ENCODE measurements around the gene CALML5. TPM values are rescaled to one million over a fixed set of nuclear protein-coding genes. Genes with fewer than 3 reads are reported as not detected.

CALML5 gene
- total RNA-seq, 1 experiment from 2014 or later, result not detected

DNA sequence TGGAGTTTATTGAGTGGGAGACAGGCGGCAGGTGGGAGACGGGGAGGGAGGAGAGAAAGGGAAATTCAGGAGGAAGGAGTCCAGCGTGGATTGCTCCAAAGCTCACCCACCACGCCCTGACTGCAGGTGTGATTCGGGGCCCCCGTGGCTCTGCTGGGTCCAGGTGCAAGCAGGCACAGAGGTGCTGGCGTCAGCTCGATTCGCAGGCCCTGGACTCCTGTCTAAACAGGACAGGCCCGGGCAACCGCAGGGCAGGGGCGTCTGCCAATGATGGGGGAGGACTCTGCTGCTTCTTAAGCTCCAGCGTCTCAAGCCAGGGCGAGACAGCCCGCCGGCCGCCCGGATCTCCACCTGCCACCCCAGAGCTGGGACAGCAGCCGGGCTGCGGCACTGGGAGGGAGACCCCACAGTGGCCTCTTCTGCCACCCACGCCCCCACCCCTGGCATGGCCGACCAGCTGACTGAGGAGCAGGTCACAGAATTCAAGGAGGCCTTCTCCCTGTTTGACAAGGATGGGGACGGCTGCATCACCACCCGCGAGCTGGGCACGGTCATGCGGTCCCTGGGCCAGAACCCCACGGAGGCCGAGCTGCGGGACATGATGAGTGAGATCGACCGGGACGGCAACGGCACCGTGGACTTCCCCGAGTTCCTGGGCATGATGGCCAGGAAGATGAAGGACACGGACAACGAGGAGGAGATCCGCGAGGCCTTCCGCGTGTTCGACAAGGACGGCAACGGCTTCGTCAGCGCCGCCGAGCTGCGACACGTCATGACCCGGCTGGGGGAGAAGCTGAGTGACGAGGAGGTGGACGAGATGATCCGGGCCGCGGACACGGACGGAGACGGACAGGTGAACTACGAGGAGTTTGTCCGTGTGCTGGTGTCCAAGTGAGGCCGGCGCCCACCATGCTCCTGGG is 25.5 kb upstream of the CALML5 start, which contains the start of gene CALML3:
Gene CALML3 (plus strand): TSS at position 321 of the 920 bp plus-strand sequence. CDS start 125 bp downstream, at position 446.
- in situ Hi-C loops (cut with HindIII; ENCODE audit: low pct_unique_long_range_greater_than_20kb, low sequenced_read_pairs), result no loop called here
- DNase-seq (ENCODE audit: low read depth), result no peak

DNA sequence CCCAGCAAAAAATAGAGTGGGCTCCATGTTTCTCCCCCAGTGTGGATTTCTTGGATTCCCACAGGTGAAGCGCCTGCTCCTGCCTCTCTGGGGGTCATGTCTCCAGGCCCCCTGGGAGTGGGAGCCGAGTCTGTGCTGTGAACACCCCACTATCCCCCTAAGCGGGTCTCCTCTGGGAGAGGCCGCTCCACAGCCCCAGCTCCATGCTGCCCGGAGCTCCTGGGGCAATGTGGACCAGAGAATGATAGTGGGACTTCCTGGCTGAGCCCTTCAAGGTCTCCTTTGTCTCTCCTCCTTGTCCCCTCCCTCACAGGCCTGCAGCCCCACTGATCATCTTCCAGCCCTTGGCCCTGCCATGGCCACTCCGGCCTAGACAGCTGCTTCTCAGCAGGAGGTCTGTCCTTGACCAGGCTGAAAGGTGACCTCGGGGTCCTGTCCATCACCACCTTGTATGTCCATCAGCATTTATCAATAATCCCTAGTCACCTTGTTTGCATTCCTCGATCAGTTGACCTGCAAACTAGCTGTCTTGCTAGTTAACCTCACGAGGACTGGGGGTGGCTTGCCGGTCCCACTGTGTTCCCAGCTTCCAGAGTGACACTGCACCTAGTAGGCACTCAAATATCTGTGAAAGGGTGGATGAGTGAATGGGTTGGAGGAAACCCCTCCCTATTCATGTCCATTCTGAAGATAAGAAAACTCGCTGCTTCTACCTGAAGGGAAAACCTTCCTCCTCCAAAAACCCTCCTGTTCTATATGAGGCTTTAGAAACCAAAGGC is 24.6 kb upstream of the CALML5 start:
- in situ Hi-C loops (cut with HindIII; ENCODE audit: low pct_unique_long_range_greater_than_20kb, low sequenced_read_pairs), result no loop called here
- no peak for DNase-seq (ENCODE audit: low read depth)

DNA sequence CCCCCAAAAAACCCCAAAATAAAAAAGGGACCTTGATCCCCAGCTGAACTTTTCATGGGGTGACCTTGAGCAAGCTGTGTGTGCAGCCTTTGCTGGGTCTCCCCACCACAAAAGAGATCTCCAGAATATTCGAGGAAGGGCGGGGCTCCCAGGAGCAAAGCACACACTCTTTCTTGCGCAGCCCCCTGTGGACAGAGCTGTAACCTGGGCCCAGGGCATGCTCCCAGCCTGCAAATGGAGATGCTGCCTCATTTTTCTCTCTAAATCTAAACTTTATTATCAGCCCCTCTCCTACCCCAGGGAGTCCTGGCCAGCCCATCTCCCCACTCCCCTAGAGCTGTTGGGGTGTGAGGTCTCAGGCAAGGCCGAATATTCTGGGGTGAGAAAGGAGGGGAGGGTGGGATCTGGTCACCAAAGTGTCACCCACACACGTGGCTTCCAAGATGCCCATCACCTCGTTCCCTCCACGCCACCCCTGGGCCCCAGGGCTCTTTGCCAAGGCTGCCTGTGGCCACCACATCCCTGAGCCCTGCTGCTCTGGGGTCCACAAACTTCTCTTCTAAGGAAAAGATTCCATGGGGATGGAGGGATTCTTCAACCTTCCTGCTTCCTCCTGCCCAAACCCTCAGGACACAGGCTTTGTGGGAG is 23.7 kb upstream of the CALML5 start:
- no peak for DNase-seq (ENCODE audit: low read depth)
- in situ Hi-C loops (cut with HindIII; ENCODE audit: low pct_unique_long_range_greater_than_20kb, low sequenced_read_pairs), result no loop called here

DNA sequence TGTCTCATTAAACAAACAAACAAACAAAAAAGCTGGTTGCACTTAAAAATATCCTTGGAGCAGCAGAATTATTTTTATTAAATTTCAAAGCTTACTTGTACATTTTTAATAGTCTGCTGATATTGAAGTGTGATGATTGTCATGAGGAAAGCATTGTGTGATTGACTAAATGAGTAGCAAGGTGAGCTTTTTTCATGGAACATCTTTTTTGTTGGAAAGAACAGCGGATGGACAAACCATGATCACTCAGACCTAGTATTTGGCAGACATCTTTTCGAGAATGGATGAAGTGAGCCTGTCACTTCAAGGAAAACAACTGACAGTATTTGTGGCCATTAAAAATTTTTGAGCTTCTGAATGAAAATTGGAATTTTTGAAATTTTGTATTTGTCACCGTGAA is 19.7 kb upstream of the CALML5 start:
- no peak for DNase-seq (ENCODE audit: low read depth)
- in situ Hi-C loops (cut with HindIII; ENCODE audit: low pct_unique_long_range_greater_than_20kb, low sequenced_read_pairs), result no loop called here

DNA sequence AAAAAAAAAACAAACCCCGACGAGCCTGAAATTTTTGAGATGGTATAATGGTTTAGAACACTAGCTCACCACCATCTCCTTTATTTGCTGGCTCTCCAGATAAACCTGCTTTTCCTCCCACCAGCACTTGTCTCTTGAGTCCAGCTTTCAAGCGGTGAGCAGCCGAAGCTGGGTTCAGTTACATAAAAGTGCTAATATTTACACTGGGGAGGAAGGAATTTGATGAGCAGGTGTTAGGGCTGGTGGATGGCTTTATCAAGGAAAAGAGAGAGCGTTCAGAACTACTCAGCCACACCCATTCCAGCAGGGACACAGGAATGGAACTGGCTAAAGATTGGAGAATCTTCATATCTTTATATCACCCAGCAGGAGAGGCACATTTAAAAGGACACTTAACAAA is 18.8 kb upstream of the CALML5 start:
- no peak for DNase-seq (ENCODE audit: low read depth)
- in situ Hi-C loops (cut with HindIII; ENCODE audit: low pct_unique_long_range_greater_than_20kb, low sequenced_read_pairs), result no loop called here

DNA sequence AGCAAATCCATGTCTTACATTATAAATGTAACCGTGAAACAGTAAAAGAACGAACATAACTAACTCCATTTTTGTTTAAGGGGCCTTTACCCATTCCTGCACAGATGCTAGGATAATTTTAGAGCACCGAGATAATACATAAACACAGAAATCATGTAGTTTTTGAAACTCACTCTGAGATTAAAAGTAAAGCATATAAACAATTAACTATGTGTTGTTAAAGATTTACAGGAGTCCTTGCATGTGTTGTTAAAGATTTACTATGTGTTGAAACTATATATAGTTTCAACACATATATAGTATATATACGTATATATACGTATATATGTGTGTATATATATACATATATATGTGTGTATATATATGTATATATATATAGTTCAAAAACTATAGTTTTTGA is 18.2 kb upstream of the CALML5 start:
- no peak for DNase-seq (ENCODE audit: low read depth)
- in situ Hi-C loops (cut with HindIII; ENCODE audit: low pct_unique_long_range_greater_than_20kb, low sequenced_read_pairs), result no loop called here

DNA sequence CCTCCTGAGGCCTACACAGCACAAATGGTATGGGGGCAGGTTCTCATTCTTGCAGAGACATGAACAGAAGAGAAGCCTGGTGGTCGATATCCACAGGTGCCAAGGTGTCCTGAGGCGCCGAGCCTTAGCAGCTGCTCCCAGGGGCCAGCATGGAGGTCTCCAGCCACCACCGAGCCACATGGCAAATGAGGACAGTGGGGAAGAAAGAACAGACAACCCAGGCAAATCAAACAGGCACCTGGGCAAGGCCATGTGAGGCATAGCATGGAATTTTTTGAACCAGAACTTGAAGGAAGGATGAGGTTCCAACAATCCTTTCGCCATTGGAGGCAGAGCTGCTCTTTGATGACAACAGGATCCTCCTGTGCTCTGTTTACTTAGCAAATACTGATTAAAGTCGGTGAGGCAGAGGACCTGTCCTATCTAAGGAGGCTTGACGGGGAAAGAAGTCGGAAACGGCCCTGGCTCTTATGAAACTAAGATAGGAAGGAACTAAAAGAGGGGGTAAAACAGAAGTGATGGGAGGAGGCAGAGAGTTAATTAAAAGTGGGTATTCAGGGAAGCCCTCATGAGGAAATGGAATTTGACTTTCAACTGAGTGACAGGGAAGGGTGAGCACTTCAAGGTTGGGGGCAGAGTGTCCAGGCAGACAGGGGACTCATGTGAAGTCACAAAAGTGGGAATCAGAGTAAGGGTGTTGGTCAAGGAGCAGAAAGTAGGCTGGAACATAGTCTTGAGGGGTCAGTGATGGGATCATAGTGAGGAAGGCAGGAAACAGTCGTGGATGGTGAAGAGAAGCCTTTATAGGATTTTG is 16.8 kb upstream of the CALML5 start:
- in situ Hi-C loops (cut with HindIII; ENCODE audit: low pct_unique_long_range_greater_than_20kb, low sequenced_read_pairs), result no loop called here

DNA sequence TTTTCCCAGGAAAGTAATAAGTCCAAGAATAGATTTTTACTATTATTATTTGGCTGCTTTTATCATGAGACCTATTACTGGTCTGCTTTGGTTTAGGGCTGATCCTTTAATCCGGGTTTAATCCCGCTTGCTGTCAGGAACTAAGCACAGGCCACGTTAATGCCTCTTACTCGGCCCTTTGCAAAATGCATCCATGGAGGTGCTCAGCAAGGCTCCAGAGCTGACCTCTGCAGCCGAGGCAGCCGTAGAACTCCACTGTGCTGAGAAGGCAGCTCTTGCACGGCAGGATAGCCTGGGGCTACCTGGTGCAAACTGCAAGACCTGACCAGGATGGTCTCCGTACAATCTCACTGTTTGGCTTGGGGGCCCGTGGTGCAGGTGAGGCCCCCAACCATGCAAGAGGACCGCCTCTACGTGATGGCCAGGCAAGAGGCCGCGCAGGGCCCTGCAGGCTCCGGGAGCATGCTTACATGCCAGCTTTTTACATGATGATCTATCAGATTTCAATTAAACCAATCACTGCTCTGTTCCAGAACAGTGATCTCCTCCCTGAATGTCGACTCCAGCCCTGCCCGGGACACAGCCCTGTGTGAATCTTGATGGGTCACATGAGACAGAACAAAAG is 15.0 kb upstream of the CALML5 start:
- no peak for DNase-seq (ENCODE audit: low read depth)
- in situ Hi-C loops (cut with HindIII; ENCODE audit: low pct_unique_long_range_greater_than_20kb, low sequenced_read_pairs), result no loop called here

More for the DNA sequence above, 16.8 kb upstream of the CALML5 start:
- DNase-seq (ENCODE audit: low read depth), result no peak

DNA sequence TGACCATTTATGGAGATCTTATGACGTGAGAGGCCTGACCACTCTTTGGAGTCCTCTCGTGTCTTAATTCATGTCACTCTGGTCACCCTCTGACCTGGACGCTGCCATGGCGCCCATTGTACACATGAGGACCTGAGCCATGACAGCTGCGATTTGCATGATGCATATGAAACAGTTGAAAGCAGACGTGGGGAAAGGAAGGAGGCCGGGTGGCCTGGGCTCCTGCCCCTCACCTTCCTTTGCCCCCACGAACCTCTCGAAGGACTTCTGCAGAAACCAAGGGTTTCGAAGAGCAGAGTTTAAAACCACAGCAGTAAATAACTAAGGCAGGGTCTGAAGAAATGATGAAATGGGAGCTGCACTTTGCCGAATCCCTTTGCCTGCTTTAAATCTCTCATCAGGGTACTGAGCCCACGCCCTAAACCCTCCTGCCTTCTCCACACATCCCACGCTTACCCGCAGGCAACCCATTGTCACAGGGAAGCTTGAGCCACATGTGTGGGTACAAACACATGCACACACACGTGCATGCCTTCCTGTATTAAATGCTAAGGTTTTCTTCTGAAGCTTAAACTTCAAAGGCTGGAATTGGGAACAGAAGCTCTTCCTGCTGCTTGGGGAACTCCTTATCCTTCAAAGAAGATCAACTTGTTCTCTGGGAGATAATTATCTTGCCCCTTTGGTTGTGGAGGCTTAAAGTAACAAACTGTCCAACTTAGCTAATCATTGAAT is 13.7 kb upstream of the CALML5 start:
- in situ Hi-C loops (cut with HindIII; ENCODE audit: low pct_unique_long_range_greater_than_20kb, low sequenced_read_pairs), result no loop called here
- no peak for DNase-seq (ENCODE audit: low read depth)

DNA sequence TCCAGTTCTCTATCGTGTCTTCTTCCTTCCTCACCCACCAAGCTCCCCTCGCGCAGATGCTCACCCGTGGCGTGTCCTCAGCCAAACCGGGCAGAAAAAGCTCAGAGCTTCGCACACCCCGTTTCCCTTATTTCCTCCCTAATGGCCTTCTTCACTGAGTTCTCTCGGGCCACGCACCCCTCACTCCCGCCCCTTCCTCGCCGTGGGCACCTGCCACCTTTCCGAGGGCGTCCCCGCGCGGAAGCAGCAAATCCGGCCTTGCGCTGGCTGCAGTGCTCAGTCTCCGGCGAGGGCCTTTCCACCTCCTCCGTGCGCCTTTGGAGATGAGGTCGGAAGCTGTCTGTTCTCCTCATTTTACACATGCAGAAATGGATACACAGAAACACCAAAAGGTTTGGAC is 13.0 kb upstream of the CALML5 start:
- in situ Hi-C loops (cut with HindIII; ENCODE audit: low pct_unique_long_range_greater_than_20kb, low sequenced_read_pairs), result no loop called here

DNA sequence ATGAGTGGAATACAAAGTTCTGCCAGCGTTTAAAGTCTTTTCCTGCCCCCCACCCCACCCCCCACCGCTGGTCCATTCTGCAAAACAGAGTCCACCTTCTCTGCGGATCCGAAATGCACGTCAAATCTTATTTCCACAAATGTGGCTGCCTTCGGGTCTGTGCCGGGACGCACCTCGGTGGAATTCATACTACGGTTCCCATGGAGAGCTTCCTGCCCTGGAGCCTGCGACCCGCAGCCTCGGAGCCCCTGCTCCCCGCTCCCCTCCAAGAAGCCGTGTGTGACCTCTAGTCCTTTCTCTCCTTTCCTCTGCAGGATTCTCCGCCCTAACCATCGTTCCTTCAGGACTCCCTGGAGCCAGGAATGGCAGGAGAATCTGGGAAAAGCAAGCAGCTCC is 12.5 kb upstream of the CALML5 start:
- no peak for DNase-seq (ENCODE audit: low read depth)
- in situ Hi-C loops (cut with HindIII; ENCODE audit: low pct_unique_long_range_greater_than_20kb, low sequenced_read_pairs), result no loop called here

More for the DNA sequence above, 13.0 kb upstream of the CALML5 start:
- DNase-seq (ENCODE audit: low read depth), result no peak

DNA sequence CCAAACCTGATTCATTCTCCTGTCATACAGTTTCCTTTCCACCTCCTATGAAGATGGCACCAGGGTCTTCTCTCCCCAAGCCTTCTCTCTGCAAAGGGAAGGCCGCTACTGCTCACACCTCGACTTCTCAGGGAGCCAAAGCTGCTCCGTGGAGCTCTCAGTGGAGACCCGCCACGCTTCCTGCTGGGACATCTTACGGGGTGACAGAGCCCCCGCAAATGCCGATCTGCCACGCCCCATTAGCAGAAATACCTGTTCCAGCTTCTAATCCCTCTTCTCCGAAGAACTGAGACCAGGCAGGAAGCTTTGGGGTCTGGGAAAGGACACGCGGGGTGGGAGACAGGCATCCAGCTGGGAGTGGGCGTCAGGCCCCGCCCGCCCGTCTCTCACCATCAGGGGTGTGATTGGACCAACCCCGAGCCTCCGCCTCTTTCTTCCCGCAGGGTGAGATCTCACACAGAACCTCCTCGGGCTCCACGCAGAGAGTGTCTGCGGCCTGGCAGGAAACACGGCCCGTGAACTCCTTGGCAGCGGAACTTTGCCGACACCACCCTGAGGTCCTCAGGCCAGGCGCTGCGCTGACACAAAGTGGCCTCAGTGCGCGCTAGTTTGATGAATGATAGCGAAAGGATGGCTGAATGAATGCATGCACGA is 12.0 kb upstream of the CALML5 start:
- in situ Hi-C loops (cut with HindIII; ENCODE audit: low pct_unique_long_range_greater_than_20kb, low sequenced_read_pairs), result no loop called here
- DNase-seq (ENCODE audit: low read depth), result no peak

DNA sequence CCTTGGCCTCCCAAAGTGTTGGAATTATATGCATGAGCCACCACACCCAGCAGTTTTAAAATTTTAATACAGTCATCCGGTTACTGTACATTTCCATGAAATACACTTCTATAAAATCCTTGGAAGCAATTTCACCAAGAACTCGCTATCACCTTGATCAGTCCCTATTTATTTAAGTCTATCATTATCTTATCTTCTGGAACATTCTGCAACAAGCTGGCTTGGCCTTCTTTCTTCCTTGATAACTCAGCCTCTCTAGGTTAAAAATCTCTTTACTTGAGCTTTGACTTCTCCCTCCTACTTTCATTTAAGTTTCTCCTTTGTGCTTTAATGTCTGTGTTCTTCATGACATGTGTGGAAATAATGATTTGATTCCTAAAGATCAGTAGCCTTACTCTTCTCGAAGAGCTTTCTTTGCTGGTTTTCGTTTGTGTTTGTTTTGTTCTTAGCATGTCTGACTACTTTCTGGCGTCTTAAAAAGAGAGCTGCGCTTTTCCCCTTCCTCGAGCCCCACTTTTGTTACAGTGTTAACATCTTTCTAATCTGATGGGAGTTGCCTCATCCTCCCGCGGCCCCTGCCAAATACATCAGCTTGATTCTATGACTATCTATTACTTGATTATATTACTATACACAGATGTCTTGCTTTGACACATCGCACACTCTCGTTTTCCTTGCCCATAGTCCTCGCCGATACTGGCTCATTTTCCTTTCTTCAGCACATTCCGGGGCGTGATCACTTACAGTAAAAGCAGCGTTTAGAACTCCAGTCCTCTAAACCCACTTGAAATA is 11.1 kb upstream of the CALML5 start:
- in situ Hi-C loops (cut with HindIII; ENCODE audit: low pct_unique_long_range_greater_than_20kb, low sequenced_read_pairs), result no loop called here

DNA sequence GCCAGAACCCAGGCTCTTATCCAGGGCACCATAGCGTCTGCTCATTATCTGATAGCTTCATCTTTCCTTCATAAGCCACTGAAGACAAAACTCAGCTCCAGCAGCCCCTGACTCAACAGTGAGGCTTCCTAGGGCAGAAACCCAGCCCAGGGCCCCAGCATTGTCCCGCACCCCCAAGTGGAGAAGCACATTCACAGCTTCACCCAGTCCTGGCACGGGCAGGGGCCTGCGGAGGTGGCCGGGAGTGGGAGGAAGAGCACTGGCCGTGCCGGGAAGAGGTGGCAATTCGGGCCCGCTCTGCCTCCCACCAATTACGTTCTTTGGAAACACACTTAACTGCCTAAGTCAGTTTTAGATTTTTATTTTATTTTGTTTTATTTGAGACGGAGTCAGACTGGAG is 10.3 kb upstream of the CALML5 start:
- in situ Hi-C loops (cut with HindIII; ENCODE audit: low pct_unique_long_range_greater_than_20kb, low sequenced_read_pairs), result no loop called here

More for the DNA sequence above, 11.1 kb upstream of the CALML5 start:
- DNase-seq (ENCODE audit: low read depth), result no peak

DNA sequence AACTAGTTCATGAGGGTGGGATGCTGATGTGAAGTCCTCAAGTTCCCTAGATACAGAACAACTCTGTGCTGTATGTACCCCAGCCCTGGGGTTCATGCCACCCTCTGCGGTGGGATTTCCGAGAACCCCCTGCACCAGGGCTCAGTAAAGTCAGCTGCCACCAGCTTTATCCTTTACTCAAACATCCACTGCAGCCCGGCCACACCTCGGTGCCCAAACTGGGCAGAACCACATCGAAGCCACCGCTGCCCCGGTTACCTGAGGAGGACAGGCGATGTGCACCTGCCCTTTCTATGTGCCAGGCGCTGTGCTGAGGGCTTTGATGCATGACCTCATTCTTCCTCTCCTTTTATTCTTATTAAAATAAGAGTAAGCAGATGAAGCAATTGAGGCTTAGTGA is 9.9 kb upstream of the CALML5 start:
- DNase-seq (ENCODE audit: low read depth), result no peak
- in situ Hi-C loops (cut with HindIII; ENCODE audit: low pct_unique_long_range_greater_than_20kb, low sequenced_read_pairs), result no loop called here

More for the DNA sequence above, 10.3 kb upstream of the CALML5 start:
- no peak for DNase-seq (ENCODE audit: low read depth)

DNA sequence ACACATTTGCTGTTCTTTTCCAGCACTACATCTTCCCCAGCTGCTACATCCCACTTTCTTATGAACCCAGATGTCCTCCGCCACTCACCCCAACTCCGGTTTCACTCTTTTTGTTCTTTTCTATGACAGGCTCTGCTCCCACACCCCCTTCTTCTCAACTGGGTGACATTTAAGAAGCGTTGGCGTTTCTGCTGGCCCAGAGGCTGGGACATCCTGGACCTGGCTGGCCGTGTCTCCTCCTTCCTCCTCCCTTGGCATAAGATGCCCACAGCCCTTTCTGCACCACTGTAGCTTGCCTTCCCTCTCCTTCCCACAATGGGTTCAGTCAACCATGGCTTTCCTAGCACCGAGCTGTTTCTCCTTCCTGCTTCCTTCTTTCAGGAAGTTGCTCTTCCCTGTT is 9.4 kb upstream of the CALML5 start:
- in situ Hi-C loops (cut with HindIII; ENCODE audit: low pct_unique_long_range_greater_than_20kb, low sequenced_read_pairs), result no loop called here

More for the DNA sequence above, 9.4 kb upstream of the CALML5 start:
- no peak for DNase-seq (ENCODE audit: low read depth)
